ENCODE measurements around the gene HINT1.

GRCh38 chr5:131139321-131139720 is 25.7 kb downstream of the HINT1 start:
- TF ChIP-seq CTCF (IDR thresholded peaks at IDR 0.05) (no peak), ZFX (IDR thresholded peaks at IDR 0.05; ENCODE audit: borderline replicate concordance) (no peak)
